Dedifferentiated amniotic fluid mesenchymal stem cell (primary cell): ENCODE results near the gene EDC3.
"Not testable (repeated sequence)": the region's sequence is repeated elsewhere in the genome, so short reads cannot be mapped to it uniquely, and the experiment has no call there.

ENCODE experiments used
- DNase-seq: peaks from one replicate; pipeline ENCODE4 v3.0.0-alpha.2; 2016; ENCODE audit errors: extremely low spot score

The EDC3 gene

DNA sequence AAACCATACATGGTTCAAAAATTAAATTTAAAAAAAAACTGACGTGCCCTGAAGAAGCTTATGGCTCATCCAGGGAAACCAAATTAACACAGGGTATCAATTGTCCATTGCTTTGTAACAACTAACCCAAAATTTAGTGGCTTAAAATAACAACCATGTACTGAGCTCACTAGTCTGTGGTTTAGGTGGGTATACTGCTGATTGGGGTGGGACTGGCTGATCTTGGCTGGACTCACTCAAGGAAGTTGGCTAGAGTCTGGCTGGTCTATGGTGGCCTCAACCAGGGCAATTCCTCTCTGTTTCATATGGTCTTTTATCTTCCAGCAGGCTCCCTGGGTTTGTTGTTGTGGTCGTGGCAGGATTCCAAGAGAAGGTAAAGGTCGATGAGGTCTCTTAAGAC is 14.1 kb upstream of the EDC3 start:
- DNase-seq = peak; percentile 5

GRCh38 chr15:74709011-74709410 is 13.2 kb upstream of the EDC3 start:
- DNase-seq = no peak

DNA sequence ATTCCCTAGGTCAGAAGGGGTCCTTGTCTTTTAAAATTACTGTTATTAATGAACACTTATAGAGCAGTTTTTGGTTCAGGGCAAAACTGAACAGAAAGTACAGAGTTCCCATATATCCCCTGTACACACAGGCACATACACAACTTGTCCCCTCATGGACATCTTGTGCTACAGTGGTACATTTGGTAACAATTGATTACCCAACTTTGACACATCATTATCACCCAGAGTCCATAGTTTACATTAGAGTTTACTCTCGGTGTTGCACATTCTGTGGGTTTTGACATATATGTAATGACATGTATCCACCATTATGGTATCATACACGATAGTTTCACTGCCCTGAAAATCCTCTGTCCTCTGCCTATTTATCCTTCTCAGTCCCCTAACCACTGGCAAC is 984 bp upstream of the EDC3 start:
- no peak for DNase-seq

- no peak for DNase-seq
Measured at GRCh38 chr15:74696398-74696729, 540 bp upstream of the EDC3 start.

- DNase-seq = no peak
Measured at GRCh38 chr15:74692327-74692726, 3.5 kb downstream of the EDC3 start.

DNA sequence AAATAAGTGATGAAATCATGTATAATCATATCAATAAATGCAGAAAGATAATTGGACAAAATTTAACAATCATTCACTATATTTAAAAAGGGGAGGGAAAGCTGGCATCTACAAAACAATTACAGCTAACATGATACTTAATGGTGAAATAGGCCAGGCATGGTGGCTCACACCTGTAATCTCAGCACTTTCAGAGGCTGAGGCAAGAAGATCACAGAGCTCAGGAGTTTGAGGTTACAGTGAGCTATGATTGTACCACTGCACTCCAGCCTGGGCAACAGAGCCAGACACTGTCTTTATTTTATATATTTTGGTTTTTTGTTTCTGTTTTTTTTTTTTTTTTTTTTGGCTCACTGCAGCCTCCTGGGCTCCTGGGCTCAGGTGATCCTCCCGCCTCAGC is 12.1 kb downstream of the EDC3 start:
- no peak for DNase-seq

GRCh38 chr15:74682954-74683353 is 12.9 kb downstream of the EDC3 start:
- no peak for DNase-seq

DNA sequence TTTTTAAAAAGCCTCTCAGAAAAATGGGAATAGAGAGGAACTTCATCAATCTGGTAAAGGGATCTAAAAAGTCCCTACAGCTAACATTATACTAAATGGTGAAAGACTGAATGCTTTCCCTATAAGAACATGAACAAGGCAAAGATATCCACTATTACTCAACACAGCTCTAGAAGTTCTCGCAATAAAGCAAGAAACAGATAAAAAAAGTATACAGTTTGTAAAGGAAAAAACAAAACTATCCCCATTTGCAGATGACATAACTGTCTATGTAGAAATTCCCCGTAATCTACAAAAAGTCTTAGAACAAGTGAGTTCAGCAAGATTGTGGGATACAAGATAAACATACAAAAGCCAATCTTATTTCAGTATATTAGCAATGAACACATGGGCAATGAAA is 15.4 kb downstream of the EDC3 start:
- no peak for DNase-seq

DNA sequence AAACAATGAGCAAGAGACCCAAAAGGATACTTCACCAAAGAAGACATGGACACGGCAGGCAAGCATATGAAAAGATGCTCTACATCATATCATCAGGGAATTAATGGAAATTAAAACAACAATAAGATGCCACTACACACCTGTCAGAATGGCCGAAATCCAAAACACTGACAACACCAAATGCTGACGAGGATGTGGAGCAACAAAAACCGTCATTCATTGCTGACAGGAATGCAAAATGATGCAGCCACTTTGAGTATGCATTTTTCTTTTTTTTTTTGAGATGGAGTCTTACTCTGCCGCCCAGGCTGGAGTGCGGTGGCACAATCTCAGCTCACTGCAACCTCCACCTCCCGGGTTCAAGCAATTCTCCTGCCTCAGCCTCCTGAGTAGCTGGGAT is 19.0 kb downstream of the EDC3 start:
- DNase-seq = no peak

GRCh38 chr15:74674161-74674560 is 21.7 kb downstream of the EDC3 start:
- no peak for DNase-seq

DNA sequence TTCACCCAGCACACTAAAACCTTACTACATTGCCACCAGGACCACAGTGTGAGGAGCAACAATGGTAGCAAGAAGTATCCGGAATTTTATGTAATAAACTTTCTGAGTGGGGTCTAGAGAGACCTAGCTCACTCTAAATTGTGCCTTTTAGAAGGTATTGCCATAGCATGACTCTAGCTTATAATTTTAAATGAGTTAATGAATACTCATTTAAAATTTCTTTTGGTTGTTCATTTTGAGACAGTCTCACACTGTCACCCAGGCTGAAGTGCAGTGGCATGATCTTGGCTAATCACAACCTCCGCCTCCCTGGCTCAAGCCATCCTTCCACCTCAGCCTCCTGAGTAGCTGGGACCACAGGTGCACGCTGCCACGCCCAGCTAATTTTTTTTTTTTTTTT is 26.2 kb downstream of the EDC3 start:
- no peak for DNase-seq

DNA sequence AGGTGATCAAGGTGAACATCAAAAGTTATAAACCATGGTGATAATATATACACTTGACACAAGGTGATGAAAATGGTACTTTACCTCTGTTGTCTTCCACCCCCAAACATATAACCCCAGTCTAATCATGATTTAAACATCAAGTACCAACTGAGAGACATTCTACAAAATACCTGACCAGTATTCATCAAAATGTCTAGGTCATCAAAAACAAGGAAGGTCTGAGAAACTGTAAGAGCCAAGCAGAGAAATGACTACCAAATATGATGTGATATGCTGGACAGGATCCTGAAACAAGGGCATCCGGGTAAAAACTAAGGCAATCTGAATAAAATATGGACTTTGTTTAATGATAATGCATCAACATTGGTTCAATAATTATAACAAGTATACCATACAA is 27.8 kb downstream of the EDC3 start:
- DNase-seq = no peak

DNA sequence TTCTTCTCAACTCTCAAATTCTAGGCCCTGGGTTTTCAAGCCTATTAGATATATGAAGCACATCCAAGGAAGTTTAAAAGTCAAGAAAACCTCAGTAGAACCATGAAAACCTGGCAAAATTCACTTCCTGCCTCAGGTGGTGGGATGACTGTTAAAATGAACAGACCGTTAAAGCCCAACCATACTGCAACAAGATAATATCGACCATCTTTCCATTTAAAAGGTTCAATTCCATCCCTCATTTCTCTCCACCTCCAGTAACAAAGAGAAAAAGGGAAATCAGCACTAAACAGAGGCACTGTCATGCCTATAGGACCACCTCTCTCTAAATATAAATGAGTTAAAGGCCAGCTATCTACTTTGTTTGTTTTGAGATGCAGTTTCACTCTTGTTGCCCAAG is 31.2 kb downstream of the EDC3 start:
- no peak for DNase-seq

DNA sequence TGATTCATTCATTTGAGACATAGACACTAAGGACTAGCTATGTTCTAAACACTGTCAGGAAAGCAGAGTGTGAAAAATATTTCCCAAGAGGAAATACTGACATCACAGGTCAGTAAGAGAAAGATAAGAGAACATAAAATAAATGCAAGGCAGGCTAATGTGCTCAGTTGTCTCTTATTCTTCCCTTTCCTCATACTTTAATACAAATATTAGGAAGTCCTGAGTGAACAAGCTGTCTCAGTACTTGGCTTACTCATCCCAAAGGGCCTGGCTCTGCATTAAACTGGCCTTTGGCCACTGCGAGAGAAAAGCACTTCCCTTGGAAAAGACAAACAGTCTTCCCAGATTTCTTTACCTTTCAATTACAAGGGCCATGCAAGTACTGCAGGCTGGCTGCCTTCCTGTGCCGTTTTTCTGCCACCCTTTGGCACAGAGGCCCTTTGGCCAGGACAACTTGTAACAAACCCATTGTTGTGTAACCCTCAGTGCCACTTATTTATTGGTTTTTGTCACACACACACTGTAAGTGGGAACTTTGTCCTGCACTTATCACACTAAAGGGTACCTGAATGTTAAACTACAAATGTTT is 31.7 kb downstream of the EDC3 start:
- DNase-seq = no peak

DNA sequence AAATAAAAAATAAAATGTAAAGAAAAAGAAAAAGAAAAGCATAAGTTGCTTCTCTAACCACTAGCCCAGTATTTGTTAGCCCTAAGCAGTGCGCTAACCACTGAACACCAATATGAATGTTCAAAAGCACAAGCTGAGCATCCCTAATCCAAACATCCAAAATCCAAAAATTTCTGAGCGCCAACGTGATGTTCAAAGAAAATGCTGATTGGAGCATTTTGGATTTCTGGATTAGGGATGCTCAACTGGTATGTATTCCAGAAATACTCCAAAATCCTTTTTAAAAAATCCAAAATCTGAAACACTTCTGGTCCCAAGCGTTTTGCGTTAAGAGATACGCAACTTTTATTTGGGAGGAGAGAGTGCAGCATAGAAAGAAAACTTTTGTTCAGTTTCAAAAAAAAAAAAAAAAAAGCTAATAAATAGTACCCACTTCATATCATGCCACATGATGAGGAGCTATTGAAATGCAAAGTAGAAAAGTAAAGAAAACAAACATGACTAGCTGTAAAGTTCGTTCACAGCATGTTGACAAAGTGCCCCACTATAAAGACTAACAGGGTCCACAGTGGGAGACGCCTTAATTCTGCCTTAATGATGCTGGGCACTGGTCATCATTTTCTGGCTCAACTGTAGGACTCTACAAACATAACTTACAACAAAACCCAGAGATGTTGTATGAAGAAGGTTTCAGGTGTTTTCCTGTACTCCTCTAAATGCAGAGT is 32.4 kb downstream of the EDC3 start:
- no peak for DNase-seq

DNA sequence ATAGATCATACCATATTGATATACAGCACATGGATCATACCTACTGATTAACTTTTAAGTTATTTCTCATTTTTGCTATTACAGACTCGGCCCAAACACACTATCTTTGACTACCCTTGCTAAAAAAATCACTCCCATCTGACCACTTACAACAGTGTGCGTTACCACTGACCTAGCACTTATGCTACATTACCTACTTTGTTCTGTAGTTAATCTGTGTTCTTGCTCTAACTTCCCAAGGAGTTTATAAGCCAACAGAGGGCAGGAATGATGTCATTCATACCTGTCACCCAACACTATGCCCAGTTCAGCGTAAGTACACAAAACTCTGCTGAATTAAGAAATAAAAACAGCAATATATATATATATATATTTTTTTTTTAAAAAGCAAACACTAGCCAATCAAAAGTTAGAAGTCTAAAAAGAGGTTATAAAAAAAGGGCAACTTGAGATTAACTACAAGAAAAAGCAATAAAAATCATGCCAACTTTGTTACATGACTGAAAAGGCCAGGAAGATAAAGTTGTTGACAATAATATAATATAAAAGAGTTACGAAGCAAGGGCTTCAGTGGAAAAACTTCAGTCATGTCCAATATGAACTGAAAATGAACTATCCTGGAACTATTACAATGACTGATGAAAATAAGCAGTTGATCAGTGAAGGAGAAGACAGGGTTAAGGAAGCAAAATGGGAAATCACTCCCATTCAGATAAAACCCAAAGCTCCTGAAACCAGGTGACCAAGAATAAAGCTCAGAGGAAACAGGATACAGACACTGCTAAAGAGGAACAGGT is 33.6 kb downstream of the EDC3 start:
- no peak for DNase-seq

GRCh38 chr15:74661280-74661679 is 34.5 kb downstream of the EDC3 start:
- DNase-seq = not testable (repeated sequence)

DNA sequence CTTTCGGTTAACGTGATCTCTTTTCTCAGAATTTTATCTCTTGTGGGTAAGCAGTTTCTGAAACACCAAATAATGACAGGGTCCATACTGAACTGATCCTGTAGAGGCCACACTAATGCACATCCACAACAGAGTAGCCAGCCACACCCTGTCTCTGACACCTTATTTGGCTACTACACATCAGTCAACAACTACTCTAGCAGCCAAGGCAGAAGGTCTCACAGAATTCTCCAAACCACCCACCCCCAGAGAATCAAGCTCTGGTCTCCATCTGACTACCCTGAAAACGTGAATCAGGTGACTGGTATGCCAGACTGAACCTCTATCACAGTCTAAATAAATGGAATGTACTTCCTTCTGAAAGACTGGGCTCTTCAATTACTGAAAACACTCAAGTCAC is 38.0 kb downstream of the EDC3 start:
- no peak for DNase-seq

DNA sequence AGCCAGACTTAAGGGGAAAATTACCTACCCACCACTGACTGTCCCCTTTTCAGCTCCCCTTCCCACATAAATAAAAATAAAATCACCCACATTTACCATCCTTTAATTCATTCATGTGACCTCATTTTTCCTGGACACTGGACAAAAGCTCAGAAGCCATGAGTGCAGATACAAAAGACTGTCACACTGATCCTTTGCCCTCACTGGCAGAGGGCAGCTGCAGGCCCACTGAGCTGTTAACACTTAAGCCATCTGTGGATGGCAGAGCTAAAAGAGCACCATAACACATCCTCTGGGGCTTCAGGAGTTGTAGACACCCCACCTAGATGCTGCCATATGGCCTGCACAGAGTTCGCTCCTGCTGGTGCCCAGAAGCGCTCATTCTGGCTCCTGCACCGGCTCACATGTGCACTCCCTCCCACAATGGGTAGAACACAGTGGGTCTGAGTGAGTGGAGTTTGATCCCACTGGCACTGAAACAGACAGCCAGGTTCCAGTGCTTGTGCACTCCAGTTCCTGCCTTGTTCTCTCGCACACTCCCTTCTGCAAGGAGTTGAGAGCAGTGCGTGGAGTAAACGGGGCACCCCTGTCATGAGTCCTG is 38.8 kb downstream of the EDC3 start:
- DNase-seq = no peak

GRCh38 chr15:74655424-74655823 is 40.4 kb downstream of the EDC3 start:
- no peak for DNase-seq

GRCh38 chr15:74653426-74654102 is 42.3 kb downstream of the EDC3 start:
- peak; percentile 92 for DNase-seq

DNA sequence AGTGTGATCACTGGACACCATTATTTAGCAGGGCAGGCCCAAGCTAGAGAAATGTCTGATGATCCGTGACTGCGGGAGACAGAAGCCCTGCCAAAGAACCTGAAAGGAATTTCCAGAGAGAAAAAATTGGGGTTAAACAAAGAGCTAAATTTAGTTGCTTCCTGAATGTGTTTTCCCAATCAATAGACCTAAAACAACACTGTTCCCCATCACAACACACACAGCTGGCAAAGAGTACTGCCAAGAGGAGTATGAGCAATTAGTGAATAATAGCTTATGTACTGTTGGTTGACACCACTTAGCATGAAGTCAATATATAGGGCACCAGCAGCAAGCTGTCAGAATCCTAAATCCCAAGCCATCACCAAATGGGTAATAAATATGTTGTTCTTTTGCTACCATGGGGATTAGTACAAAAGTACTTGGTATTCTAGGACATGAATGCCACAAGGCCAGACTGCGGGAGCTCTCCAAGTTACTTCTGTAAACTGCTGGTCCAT is 44.5 kb downstream of the EDC3 start:
- no peak for DNase-seq
